ENCODE measurements around the gene PDHA1.

DNA sequence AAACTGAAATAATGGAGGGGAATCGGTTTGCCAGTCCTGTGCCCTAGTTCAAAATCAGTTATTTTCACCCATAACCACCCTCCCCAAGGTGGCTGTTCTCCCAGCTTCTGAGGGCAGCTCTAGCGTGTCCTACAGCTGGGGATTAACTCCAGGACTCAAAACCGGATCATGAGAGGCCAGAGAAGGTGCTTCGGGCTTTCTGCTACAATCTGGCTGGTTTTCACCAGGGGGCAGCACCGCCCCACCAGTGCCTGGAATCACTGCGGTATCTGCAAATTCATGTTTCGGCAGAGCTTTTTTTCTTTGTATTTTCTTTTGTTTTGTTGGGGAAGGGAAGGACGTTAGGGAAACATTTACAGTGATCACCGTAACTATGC lies 28.4 kb downstream of the PDHA1 start:
- TF ChIP-seq, protein P1, sequence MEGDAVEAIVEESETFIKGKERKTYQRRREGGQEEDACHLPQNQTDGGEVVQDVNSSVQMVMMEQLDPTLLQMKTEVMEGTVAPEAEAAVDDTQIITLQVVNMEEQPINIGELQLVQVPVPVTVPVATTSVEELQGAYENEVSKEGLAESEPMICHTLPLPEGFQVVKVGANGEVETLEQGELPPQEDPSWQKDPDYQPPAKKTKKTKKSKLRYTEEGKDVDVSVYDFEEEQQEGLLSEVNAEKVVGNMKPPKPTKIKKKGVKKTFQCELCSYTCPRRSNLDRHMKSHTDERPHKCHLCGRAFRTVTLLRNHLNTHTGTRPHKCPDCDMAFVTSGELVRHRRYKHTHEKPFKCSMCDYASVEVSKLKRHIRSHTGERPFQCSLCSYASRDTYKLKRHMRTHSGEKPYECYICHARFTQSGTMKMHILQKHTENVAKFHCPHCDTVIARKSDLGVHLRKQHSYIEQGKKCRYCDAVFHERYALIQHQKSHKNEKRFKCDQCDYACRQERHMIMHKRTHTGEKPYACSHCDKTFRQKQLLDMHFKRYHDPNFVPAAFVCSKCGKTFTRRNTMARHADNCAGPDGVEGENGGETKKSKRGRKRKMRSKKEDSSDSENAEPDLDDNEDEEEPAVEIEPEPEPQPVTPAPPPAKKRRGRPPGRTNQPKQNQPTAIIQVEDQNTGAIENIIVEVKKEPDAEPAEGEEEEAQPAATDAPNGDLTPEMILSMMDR (IDR thresholded peaks at IDR 0.05) = peak; percentile 47 to 76 (median 61)
- no peak for TF ChIP-seq POLR2A (IDR thresholded peaks at IDR 0.05)
